Colonic mucosa (tissue), 4 donors: ENCODE results near the gene P2RY6. TPM values are rescaled to one million over a fixed set of nuclear protein-coding genes. Genes with fewer than 3 reads are reported as not detected.
A peak's percentile ranks its signal among the peaks of the same experiment; 100 is the strongest.

Experiments
- DNase-seq: peaks from one replicate; pipeline ENCODE4 v3.0.0-alpha.2; 2020
- H3K27ac ChIP-seq: fragments of 200-600 bp; one replicate; pipeline ENCODE4 v1.8.0; 2021
- H3K27me3 ChIP-seq: fragments of 200-600 bp; one replicate; pipeline ENCODE4 v1.8.0; 2021
- H3K36me3 ChIP-seq: fragments of 200-600 bp; one replicate; pipeline ENCODE4 v1.8.0; 2021
- H3K4me1 ChIP-seq: fragments of 200-600 bp; one replicate; pipeline ENCODE4 v1.8.0; 2021; ENCODE audit warnings: mild to moderate bottlenecking
- H3K4me3 ChIP-seq: fragments of 200-600 bp; one replicate; pipeline ENCODE4 v1.8.0; 2021
- H3K9ac ChIP-seq, 2 donors: one replicate each; pipeline ENCODE4 v1.7.0; 2013; ENCODE audit warnings: control low read depth in 2 of 2, low read depth in 2 of 2, low read length in 2 of 2
- H3K9me3 ChIP-seq: fragments of 200-600 bp; one replicate; pipeline ENCODE4 v1.8.0; 2021
- CTCF ChIP-seq: fragments of 200-600 bp; IDR thresholded peaks from one replicate; pipeline ENCODE4 v1.8.0; 2022; ENCODE audit warnings: antibody characterized with exemption, mild to moderate bottlenecking
- intact Hi-C: fragments of 100-400 bp; cut with DNase I; formaldehyde crosslinking; loops from one replicate; pipeline ENCODE4 v1.14.1; 2022
- total RNA-seq, 2 donors: library from RNA; stranded (reverse); fragmentation: NEBNext Ultra II Directional in 1 of 2; extraction: Animal tissue kit (Norgen Biotek cat#: 25700) in 1 of 2; gene quantifications; one replicate each; pipeline ENCODE4 v1.2.1, GENCODE V29; 2021
- donor health status: healthy.
- donor health status: DM: no; HTN: no; CAD: no.
- donor health status: DM: no; HTN: no; CAD: no.

The P2RY6 gene
- total RNA-seq, 2 donors from 2014 or later: 0.91 to 1.4 TPM

GRCh38 chr11:73297702-73298101 is 25.6 kb downstream of the P2RY6 start:
- no peak overlapping the region for H3K27ac ChIP-seq
- no peaks in the 10 kb centered on the region for H3K36me3 ChIP-seq
- H3K27me3 ChIP-seq: no peaks in the 10 kb centered on the region
- DNase-seq: no peak
- H3K9me3 ChIP-seq: no peaks in the 10 kb centered on the region
- H3K9ac ChIP-seq: no peak overlapping the region
- intact Hi-C loops: loop anchor here (5.0 to 10.0 kb wide), 2 partner anchors 40 to 97 kb away; no protein-coding TSS in a partner anchor
- TF ChIP-seq CTCF: no peak
- no peaks in the 10 kb centered on the region for H3K4me1 ChIP-seq
- H3K4me3 ChIP-seq: no peak overlapping the region

GRCh38 chr11:73298233-73298632 is 26.1 kb downstream of the P2RY6 start:
- Histone ChIP-seq H3K4me1 (no peaks in the 10 kb centered on the region), H3K4me3 (no peak overlapping the region), H3K27ac (no peak overlapping the region), H3K9me3 (no peaks in the 10 kb centered on the region), H3K36me3 (no peaks in the 10 kb centered on the region), H3K9ac (no peak overlapping the region), H3K27me3 (no peaks in the 10 kb centered on the region)
- DNase-seq: no peak
- intact Hi-C loops: loop anchor here (5.0 to 10.0 kb wide), 2 partner anchors 39 to 97 kb away; no protein-coding TSS in a partner anchor
- TF ChIP-seq CTCF: no peak

GRCh38 chr11:73299751-73300150 is 27.6 kb downstream of the P2RY6 start:
- no peak overlapping the region for H3K27ac ChIP-seq
- no peak for DNase-seq
- no peak overlapping the region for H3K4me3 ChIP-seq
- no peaks in the 10 kb centered on the region for H3K4me1 ChIP-seq
- H3K9ac ChIP-seq: no peak overlapping the region
- intact Hi-C loops: loop anchor here (5.0 to 10.0 kb wide), 2 partner anchors 38 to 95 kb away; no protein-coding TSS in a partner anchor
- no peaks in the 10 kb centered on the region for H3K27me3 ChIP-seq
- no peaks in the 10 kb centered on the region for H3K36me3 ChIP-seq
- no peaks in the 10 kb centered on the region for H3K9me3 ChIP-seq
- TF ChIP-seq CTCF: no peak

- no peak for TF ChIP-seq CTCF
- Histone ChIP-seq H3K9ac (no peak overlapping the region), H3K36me3 (no peaks in the 10 kb centered on the region), H3K27ac (no peak overlapping the region), H3K27me3 (no peaks in the 10 kb centered on the region), H3K4me1 (peaks cover 4% of the 10 kb centered on the region), H3K9me3 (no peaks in the 10 kb centered on the region), H3K4me3 (no peak overlapping the region)
- intact Hi-C loops: loop anchor here (2.0 kb wide), 1 partner anchor 29 kb away; no protein-coding TSS in a partner anchor
- no peak for DNase-seq
Observed at GRCh38 chr11:73306069-73306841, 34.1 kb downstream of the P2RY6 start.

- no peak for TF ChIP-seq CTCF
- Histone ChIP-seq H3K27me3 (no peaks in the 10 kb centered on the region), H3K9ac (peak overlapping the region; percentile 28 to 51), H3K9me3 (no peaks in the 10 kb centered on the region), H3K36me3 (no peaks in the 10 kb centered on the region), H3K4me3 (peak overlapping the region; percentile 60), H3K4me1 (peaks cover 4% of the 10 kb centered on the region), H3K27ac (peak overlapping the region; percentile 87)
- intact Hi-C loops: loop anchor here (2.0 kb wide), 1 partner anchor 28 kb away; no protein-coding TSS in a partner anchor
- DNase-seq: peak; percentile 37
Observed at GRCh38 chr11:73306977-73307322, 34.8 kb downstream of the P2RY6 start.
